ENCODE data around the gene POU4F2. TPM values are rescaled to one million over a fixed set of nuclear protein-coding genes. Genes with fewer than 3 reads are reported as not detected.

POU4F2 gene
- total RNA-seq, 1 experiment from 2014 or later = not detected

DNA sequence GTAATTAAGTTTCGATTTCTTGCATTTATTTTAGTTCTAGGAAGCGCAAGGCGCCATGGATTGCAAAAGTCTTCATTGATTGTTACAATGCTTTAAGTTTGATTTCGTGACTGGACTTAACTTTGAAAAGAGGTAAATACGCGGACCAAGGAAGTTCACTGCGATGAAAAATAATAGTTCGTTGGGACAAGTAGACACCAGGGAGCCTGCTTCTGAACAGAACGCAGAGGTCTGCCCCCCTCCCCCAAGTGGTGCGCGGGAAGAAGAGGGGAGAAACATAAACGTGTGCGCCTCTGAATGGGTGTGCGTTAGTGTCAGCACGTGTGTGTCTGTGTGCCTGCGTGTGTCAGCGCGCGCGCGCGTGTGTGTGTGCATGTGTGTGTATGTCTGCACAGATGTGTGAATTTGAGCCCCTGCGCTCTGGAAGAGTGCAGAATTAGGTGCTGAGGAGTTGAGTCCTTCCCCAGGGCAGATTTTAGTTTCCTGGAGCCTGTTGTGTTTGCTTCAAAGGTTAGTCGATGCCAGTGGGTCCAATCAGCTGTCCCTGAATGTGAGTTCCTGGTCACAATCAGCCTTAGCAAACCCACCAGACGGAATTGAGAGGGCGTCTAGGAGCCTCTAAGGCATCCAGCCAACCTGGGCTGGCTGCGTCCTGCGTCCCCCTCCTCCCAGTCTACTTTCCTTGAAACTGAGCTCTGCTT, 5.8 kb upstream of the POU4F2 start:
- POLR2A ChIA-PET = no interaction called here
- H3K36me3 Mint-ChIP-seq = no peaks in the 10 kb centered on the region
- H3K4me1 Mint-ChIP-seq = peaks cover 27% of the 10 kb centered on the region
- H3K9me3 Mint-ChIP-seq = no peaks in the 10 kb centered on the region
- CTCF ChIA-PET = interaction anchor here (1.6 kb wide), 1 partner anchor 15 kb away, joined by 7 read pairs; no protein-coding TSS in a partner anchor
- peak overlapping the region; percentile 61 for H3K4me3 Mint-ChIP-seq
- H3K27me3 Mint-ChIP-seq (ENCODE audit: low read depth) = peaks cover 100% of the 10 kb centered on the region
- DNase-seq (ENCODE audit: low spot score) = no peak
- no peak; the same call in 1 of the 2 replicates for ATAC-seq
- no peak overlapping the region for H3K27ac Mint-ChIP-seq
- TF ChIP-seq ATF1 (CRISPR knock-in tag; IDR thresholded peaks at IDR 0.05) (no peak), TCF7 (CRISPR knock-in tag; IDR thresholded peaks at IDR 0.05; ENCODE audit: low read depth) (no peak), PRDM15 (CRISPR knock-in tag; IDR thresholded peaks at IDR 0.05) (no peak)
- TF ChIP-seq, protein P1, sequence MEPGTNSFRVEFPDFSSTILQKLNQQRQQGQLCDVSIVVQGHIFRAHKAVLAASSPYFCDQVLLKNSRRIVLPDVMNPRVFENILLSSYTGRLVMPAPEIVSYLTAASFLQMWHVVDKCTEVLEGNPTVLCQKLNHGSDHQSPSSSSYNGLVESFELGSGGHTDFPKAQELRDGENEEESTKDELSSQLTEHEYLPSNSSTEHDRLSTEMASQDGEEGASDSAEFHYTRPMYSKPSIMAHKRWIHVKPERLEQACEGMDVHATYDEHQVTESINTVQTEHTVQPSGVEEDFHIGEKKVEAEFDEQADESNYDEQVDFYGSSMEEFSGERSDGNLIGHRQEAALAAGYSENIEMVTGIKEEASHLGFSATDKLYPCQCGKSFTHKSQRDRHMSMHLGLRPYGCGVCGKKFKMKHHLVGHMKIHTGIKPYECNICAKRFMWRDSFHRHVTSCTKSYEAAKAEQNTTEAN (CRISPR knock-in tag; IDR thresholded peaks at IDR 0.05) = 0 out of 2 replicates have a peak, but pooled peaks have one; percentile 30

DNA sequence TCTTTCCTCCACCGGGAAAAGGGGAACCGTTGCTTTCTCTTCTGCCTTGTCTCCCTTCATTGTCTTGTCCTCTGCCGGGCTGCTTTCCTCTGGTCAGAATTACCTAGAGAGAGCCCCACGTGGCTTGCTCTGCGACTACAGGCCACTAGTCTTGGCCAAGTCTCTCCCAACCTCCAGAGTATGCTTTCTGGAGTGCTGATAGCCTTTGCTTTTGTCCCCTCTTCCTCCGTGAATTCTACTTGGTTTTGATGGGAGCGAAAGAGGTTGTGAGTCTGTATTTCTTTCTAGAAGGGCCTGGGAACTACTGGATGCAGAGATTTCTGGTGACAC, 5.3 kb upstream of the POU4F2 start:
- Mint-ChIP-seq H3K27ac (no peak overlapping the region), H3K4me1 (peaks cover 27% of the 10 kb centered on the region), H3K9me3 (no peaks in the 10 kb centered on the region), H3K27me3 (ENCODE audit: low read depth) (peaks cover 100% of the 10 kb centered on the region), H3K4me3 (peak overlapping the region; percentile 61), H3K36me3 (no peaks in the 10 kb centered on the region)
- ATAC-seq = peak; percentile 56
- TF ChIP-seq ZNF138 (CRISPR knock-in tag; conservative IDR thresholded peaks at IDR 0.05) (no peak), PREB (CRISPR knock-in tag; IDR thresholded peaks at IDR 0.05; ENCODE audit: borderline replicate concordance) (no peak), ZNF512 (CRISPR knock-in tag; IDR thresholded peaks at IDR 0.05; ENCODE audit: borderline replicate concordance) (no peak), RELA (CRISPR knock-in tag; IDR thresholded peaks at IDR 0.05; ENCODE audit: borderline replicate concordance) (no peak), ATF1 (CRISPR knock-in tag; IDR thresholded peaks at IDR 0.05) (no peak), ATF3 (CRISPR knock-in tag; conservative IDR thresholded peaks at IDR 0.05) (no peak)
- TF ChIP-seq, protein P2, sequence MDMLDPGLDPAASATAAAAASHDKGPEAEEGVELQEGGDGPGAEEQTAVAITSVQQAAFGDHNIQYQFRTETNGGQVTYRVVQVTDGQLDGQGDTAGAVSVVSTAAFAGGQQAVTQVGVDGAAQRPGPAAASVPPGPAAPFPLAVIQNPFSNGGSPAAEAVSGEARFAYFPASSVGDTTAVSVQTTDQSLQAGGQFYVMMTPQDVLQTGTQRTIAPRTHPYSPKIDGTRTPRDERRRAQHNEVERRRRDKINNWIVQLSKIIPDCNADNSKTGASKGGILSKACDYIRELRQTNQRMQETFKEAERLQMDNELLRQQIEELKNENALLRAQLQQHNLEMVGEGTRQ (CRISPR knock-in tag; IDR thresholded peaks at IDR 0.05) = 0 out of 2 replicates have a peak, but pooled peaks have one; percentile 21
- TF ChIP-seq, protein P3, sequence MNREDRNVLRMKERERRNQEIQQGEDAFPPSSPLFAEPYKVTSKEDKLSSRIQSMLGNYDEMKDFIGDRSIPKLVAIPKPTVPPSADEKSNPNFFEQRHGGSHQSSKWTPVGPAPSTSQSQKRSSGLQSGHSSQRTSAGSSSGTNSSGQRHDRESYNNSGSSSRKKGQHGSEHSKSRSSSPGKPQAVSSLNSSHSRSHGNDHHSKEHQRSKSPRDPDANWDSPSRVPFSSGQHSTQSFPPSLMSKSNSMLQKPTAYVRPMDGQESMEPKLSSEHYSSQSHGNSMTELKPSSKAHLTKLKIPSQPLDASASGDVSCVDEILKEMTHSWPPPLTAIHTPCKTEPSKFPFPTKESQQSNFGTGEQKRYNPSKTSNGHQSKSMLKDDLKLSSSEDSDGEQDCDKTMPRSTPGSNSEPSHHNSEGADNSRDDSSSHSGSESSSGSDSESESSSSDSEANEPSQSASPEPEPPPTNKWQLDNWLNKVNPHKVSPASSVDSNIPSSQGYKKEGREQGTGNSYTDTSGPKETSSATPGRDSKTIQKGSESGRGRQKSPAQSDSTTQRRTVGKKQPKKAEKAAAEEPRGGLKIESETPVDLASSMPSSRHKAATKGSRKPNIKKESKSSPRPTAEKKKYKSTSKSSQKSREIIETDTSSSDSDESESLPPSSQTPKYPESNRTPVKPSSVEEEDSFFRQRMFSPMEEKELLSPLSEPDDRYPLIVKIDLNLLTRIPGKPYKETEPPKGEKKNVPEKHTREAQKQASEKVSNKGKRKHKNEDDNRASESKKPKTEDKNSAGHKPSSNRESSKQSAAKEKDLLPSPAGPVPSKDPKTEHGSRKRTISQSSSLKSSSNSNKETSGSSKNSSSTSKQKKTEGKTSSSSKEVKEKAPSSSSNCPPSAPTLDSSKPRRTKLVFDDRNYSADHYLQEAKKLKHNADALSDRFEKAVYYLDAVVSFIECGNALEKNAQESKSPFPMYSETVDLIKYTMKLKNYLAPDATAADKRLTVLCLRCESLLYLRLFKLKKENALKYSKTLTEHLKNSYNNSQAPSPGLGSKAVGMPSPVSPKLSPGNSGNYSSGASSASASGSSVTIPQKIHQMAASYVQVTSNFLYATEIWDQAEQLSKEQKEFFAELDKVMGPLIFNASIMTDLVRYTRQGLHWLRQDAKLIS (CRISPR knock-in tag; IDR thresholded peaks at IDR 0.05; ENCODE audit: borderline replicate concordance) = no peak
- peak; percentile 26 for DNase-seq (ENCODE audit: low spot score)
- CTCF ChIA-PET = interaction anchor here (1.6 kb wide), 1 partner anchor 14 kb away, joined by 7 read pairs; no protein-coding TSS in a partner anchor
- POLR2A ChIA-PET = no interaction called here
